Measurements from ENCODE around the gene OSTC. TPM values are rescaled to one million over a fixed set of nuclear protein-coding genes. Genes with fewer than 3 reads are reported as not detected.

The OSTC gene
- polyA plus RNA-seq (2011; rRNA removed) = 172 and 294 TPM in 2 replicates
- polyA minus RNA-seq (2011; rRNA and poly(A)+ RNA removed) = 73.8 and 104 TPM in 2 replicates

- CTCF ChIA-PET = interaction anchor here (0.9 to 2.6 kb wide), 5 partner anchors 11 to 755 kb away, joined by 3 to 9 read pairs (median 5); no protein-coding TSS in a partner anchor
- DNase-seq (ENCODE audit: low read depth) = peak; percentile 67
- POLR2A ChIA-PET = interaction anchor here (0.6 kb wide), 2 partner anchors 26 to 589 kb away, joined by 5 to 9 read pairs; no protein-coding TSS in a partner anchor
- no peaks in the 10 kb centered on the region for H3K27me3 ChIP-seq (ENCODE audit: control insufficient read depth, insufficient read depth, low read length)
- peak within 1 kb of the TSS; percentile 77 for H3K4me3 ChIP-seq (ENCODE audit: low read depth, low read length)
- no peaks in the 10 kb centered on the region for H3K36me3 ChIP-seq (ENCODE audit: control insufficient read depth, insufficient read depth, low read length)
- peak; percentile 40; the same call in 1 of the 2 replicates for TF ChIP-seq CTCF (IDR thresholded peaks at IDR 0.05; ENCODE audit: insufficient read depth, low read depth, low read length)
Measured at GRCh38 chr4:108650212-108651013, at the start of gene OSTC. TSS of gene OSTC (plus strand) at chr4:108650599. CDS start at chr4:108650656, 57 bp downstream.

DNA sequence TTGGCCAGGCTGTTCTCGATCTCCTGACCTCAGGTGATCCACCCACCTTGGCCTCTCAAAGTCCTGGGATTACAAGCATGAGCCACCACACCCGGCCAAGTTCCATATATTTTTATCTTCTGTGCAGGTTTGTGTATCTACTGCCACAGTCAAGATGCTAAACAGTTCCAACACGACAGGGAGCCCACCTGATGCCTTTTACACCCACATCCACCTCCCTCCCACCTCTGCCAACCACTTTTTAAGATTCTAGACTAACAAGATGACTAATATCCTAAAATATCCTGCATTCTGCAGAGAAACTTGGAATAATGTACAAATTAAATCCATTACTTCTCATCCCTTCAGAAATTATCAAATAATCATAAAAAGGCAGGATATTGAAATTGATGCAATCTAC lies 49.3 kb upstream of the OSTC start:
- H3K27me3 ChIP-seq (ENCODE audit: control insufficient read depth, insufficient read depth, low read length) = no peaks in the 10 kb centered on the region
- no peak for TF ChIP-seq CTCF (IDR thresholded peaks at IDR 0.05; ENCODE audit: insufficient read depth, low read depth, low read length)
- ChIA-PET CTCF (no interaction called here), POLR2A (no interaction called here)
- no peak for DNase-seq (ENCODE audit: low read depth)
- no peaks in the 10 kb centered on the region for H3K36me3 ChIP-seq (ENCODE audit: control insufficient read depth, insufficient read depth, low read length)
- H3K4me3 ChIP-seq (ENCODE audit: low read depth, low read length) = no peak overlapping the region

- no peaks in the 10 kb centered on the region for H3K36me3 ChIP-seq (ENCODE audit: control insufficient read depth, insufficient read depth, low read length)
- POLR2A ChIA-PET = no interaction called here
- CTCF ChIA-PET = no interaction called here
- TF ChIP-seq CTCF (IDR thresholded peaks at IDR 0.05; ENCODE audit: insufficient read depth, low read depth, low read length) = no peak
- H3K27me3 ChIP-seq (ENCODE audit: control insufficient read depth, insufficient read depth, low read length) = no peaks in the 10 kb centered on the region
- DNase-seq (ENCODE audit: low read depth) = no peak
- H3K4me3 ChIP-seq (ENCODE audit: low read depth, low read length) = no peak overlapping the region
Measured at GRCh38 chr4:108601532-108601931, 48.9 kb upstream of the OSTC start.

GRCh38 chr4:108602163-108602562 lies 48.2 kb upstream of the OSTC start:
- Histone ChIP-seq H3K27me3 (ENCODE audit: control insufficient read depth, insufficient read depth, low read length) (no peaks in the 10 kb centered on the region), H3K36me3 (ENCODE audit: control insufficient read depth, insufficient read depth, low read length) (no peaks in the 10 kb centered on the region), H3K4me3 (ENCODE audit: low read depth, low read length) (no peak overlapping the region)
- DNase-seq (ENCODE audit: low read depth) = no peak
- ChIA-PET POLR2A (no interaction called here), CTCF (no interaction called here)
- TF ChIP-seq CTCF (IDR thresholded peaks at IDR 0.05; ENCODE audit: insufficient read depth, low read depth, low read length) = no peak

DNA sequence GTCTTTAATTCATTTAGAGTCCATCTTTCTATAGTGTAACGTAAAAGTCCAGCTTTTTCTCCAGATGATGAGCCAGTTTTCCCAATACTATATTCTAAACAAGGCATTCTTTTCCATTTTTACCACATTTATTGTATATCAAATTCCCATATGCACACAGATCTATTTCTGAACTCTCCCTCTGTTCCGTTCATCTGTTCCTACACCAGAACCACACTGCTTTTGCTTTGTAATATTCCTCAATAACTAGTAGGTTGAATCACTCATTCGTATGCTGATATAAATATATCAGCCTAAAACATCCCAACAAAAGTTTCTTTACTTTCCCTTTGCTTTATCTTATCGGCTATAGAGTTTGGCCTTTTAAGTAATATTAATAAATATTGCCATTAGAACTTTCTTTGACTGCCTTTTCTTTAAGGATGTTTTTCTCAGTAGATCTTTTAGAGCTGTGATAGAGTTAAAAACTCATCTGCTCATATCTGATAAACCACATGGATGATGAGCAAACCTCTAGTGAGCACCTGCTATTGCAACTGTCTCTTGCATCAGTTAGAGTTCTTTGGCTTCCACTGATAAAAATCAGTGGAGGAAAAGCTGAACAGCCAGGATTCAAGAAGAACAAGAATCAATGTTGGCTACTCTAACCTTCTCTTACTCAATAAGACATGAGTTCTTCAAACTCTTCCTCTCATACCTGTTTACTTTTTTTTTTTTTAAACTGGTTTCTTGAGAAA lies 43.2 kb upstream of the OSTC start:
- TF ChIP-seq CTCF (IDR thresholded peaks at IDR 0.05; ENCODE audit: insufficient read depth, low read depth, low read length) = no peak
- Histone ChIP-seq H3K4me3 (ENCODE audit: low read depth, low read length) (no peak overlapping the region), H3K36me3 (ENCODE audit: control insufficient read depth, insufficient read depth, low read length) (no peaks in the 10 kb centered on the region), H3K27me3 (ENCODE audit: control insufficient read depth, insufficient read depth, low read length) (no peaks in the 10 kb centered on the region)
- no peak for DNase-seq (ENCODE audit: low read depth)
- POLR2A ChIA-PET = interaction anchor here (0.7 kb wide), 1 partner anchor 886 kb away, joined by 7 read pairs; no protein-coding TSS in a partner anchor
- CTCF ChIA-PET = no interaction called here

All from BJ (cell line).